ENCODE measurements around the gene CACHD1. TPM values are rescaled to one million over a fixed set of nuclear protein-coding genes. Genes with fewer than 3 reads are reported as not detected.

Gene CACHD1
- total RNA-seq, 1 donor = 7.3 TPM

DNA sequence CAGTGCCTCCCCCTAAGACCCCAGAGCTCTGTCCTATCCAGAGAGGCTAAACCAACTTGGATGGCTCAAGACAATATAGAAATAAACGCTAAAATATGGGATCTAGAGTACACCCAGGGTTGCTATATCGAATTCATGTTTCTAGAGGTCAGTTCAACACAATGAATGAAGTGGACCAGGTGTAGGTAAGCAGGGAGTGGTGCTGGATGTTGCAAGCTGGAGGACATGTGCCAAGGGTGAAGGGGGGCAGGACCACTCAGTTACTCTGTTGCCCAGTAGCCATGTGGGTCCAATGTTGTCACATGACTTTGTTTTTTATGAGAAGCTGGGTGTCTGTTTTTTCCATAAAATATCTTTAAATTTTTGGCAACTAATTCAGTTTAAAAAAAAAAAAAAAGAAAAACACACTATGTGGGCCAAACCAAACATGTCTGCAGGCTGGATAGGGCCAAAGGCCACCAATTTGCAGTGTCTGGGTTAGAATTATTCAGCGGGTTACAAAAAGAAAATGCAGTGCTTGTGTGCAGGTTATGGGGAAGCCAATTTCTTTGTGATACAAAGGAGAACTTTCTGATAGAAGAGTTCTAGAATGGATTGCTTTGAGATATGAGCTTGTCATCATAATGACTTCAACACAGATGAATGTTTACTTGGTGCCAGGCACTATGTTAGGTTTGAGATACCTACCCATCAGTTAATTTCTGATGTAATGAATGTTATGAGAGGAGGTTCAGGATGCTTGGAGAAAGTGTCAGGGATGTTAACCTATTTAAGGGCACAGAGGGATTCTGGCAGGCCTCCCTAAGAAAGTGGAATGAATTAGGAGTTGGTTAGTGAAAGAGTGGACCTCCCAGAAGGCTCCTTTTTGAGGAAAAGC is 8.9 kb downstream of the CACHD1 start:
- DNase-seq (ENCODE audit: low read depth) = no peak
- no peak overlapping the region for H3K4me3 ChIP-seq (ENCODE audit: low read depth, low read length)
- TF ChIP-seq, protein P1, sequence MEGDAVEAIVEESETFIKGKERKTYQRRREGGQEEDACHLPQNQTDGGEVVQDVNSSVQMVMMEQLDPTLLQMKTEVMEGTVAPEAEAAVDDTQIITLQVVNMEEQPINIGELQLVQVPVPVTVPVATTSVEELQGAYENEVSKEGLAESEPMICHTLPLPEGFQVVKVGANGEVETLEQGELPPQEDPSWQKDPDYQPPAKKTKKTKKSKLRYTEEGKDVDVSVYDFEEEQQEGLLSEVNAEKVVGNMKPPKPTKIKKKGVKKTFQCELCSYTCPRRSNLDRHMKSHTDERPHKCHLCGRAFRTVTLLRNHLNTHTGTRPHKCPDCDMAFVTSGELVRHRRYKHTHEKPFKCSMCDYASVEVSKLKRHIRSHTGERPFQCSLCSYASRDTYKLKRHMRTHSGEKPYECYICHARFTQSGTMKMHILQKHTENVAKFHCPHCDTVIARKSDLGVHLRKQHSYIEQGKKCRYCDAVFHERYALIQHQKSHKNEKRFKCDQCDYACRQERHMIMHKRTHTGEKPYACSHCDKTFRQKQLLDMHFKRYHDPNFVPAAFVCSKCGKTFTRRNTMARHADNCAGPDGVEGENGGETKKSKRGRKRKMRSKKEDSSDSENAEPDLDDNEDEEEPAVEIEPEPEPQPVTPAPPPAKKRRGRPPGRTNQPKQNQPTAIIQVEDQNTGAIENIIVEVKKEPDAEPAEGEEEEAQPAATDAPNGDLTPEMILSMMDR (IDR thresholded peaks at IDR 0.05; ENCODE audit: insufficient read depth, low read length) = no peak

DNA sequence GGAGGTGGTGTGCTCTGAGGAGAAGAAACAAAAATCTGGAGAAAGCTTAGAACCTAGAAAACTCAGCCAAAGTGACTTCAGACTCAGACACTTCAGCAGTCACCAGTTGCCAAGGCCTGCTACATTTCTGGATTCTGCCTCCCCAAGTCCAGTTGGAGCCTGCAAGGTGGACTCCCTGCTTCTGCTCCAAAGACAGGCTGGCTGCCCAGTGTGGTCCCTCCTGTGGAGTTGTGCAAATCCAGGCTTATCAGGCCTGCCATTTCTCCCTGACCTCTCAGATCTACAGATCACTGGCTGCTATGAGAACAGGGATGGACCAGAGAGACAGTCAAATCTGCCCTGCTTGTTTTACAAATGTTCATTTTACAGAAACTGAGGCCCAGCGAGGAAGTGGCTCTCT is 9.9 kb downstream of the CACHD1 start:
- no peak for DNase-seq (ENCODE audit: low read depth)
- TF ChIP-seq, protein P1 (IDR thresholded peaks at IDR 0.05; ENCODE audit: insufficient read depth, low read length) = no peak
- H3K4me3 ChIP-seq (ENCODE audit: low read depth, low read length) = no peak overlapping the region

DNA sequence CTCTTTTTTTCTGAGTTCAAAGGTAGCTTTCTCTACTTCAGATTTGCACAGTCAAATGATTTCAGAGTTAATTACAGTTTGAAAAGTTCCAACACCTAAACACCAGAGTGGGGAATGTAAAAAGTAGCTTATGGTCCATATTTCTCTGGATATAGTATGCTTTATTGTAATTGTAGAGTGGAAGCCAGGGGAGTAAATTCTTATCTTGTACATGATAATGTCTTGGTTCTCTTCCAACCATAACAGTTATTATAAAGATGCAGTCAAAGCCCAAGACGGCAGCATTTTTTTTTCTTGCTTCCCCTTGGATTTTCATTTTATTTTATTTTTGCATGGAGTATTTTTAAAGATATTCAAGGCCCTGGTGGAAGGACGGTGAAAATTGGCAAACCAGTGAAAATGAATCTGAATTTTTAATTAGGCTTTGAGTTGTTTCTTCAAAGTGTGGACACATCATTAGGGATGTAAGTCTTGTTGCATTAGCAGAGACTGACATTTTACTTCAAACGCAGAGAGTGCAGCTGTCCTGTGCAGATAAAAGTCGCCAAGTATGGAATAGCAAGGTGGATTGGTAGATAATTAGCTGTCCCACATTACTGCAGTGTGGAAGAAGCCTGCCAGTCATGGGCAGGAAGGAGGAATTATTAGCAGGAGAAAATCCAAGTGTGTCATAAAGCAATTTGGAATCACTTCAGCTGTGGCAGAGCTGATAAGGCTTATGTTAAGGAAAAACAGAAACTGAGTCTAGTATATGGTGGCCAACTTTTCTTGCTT is 11.3 kb downstream of the CACHD1 start:
- DNase-seq (ENCODE audit: low read depth) = no peak
- H3K4me3 ChIP-seq (ENCODE audit: low read depth, low read length) = no peak overlapping the region
- TF ChIP-seq, protein P1 (IDR thresholded peaks at IDR 0.05; ENCODE audit: insufficient read depth, low read length) = no peak

DNA sequence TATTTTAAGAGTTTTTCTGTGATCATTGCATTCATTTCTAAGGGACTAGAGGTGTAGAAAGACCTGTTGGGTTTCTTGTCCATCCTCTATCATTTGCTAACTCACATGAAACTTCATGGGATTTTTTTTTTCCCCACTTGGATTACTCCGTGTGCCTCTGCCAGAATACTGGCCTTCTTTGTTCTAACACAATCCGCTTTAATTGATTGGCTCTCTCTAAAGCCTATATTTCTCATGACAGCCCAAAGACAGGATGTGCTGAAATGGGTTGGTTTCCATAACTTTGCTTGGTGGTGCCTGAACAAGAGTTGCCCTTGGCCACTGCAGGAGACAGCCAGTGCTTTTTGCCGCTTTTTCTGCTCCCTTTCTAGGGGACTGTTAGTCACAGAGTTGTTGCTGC is 12.2 kb downstream of the CACHD1 start:
- no peak overlapping the region for H3K4me3 ChIP-seq (ENCODE audit: low read depth, low read length)
- TF ChIP-seq, protein P1 (IDR thresholded peaks at IDR 0.05; ENCODE audit: insufficient read depth, low read length) = no peak
- no peak for DNase-seq (ENCODE audit: low read depth)

DNA sequence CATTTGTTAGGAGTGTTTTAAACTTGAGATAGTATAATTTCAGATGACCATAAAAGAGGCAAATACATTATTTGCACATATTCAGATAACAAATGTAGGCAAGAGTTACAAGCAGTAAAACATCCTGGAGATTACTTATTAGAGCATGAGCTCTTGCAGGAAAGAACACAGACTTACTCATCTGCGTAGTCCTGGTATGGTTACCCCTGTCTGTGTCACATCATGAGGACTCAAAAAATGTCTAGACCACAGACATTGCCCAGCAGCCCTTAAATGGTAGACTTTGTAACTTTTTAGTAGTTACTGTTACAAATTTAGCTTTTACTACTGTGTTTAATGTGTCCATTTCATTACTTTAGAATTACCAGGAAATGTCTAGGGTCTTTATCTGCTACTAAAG is 12.8 kb downstream of the CACHD1 start:
- no peak overlapping the region for H3K4me3 ChIP-seq (ENCODE audit: low read depth, low read length)
- TF ChIP-seq, protein P1 (IDR thresholded peaks at IDR 0.05; ENCODE audit: insufficient read depth, low read length) = no peak
- DNase-seq (ENCODE audit: low read depth) = no peak

DNA sequence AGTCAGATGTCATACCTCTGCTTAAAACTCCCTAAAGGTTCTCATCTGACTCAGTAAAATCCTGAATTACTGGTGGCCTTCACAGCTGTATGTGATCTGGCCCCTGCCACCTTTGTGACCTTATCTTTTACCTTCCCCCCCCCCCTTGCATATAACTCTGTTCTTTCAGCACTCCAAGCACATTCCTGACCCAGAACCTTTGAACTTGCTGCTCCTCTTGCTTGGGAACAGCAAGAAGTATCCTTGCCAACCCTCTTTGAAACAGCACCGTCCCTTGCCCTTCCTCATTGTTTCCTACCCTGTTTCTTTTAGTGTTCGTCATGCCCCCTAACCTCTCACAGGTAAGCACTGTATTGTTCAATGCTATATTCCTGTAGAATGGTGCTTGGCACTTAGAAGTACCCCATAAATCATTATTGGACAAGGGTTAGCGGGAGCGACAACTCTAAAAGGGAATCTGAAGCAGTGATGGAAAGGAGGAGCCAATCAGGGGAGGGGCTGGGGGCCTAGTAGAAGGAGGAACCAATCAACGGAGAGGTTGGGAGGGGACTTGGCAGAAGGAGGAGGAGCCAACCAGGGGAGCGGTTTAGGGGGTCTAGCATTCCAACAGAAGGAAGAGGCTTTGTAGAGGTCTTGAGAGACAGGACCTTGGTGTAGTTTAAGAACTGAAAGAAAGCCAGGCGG is 13.9 kb downstream of the CACHD1 start:
- DNase-seq (ENCODE audit: low read depth) = no peak
- H3K4me3 ChIP-seq (ENCODE audit: low read depth, low read length) = no peak overlapping the region
- TF ChIP-seq, protein P1 (IDR thresholded peaks at IDR 0.05; ENCODE audit: insufficient read depth, low read length) = no peak

Measured in fibroblast of the aortic adventitia (primary cell).